HepG2 (cell line): Measurements from ENCODE around the gene NAV3.

Experiments used
- CTCF ChIP-seq: sonication (generic); formaldehyde crosslinking; IDR thresholded peaks from 2 replicates; pipeline ENCODE4 v1.5.0; 2020; ENCODE audit warnings: mild to moderate bottlenecking, missing genetic modification reagents, moderate library complexity
- DBP ChIP-seq: sonication (generic); formaldehyde crosslinking; IDR thresholded peaks from 2 replicates; pipeline ENCODE4 v1.4.0; 2020; ENCODE audit warnings: missing genetic modification reagents; ENCODE audit errors: not compliant biosample characterization
- EZH2 ChIP-seq: conservative IDR thresholded peaks from 2 replicates; pipeline ENCODE4 v1.6.1; 2012; ENCODE audit warnings: mild to moderate bottlenecking, low read depth, low read length, moderate library complexity
- KDM6A ChIP-seq: IDR thresholded peaks from 2 replicates; pipeline ENCODE4 v1.6.1; 2016; ENCODE audit warnings: low read depth
- STAT5B ChIP-seq: sonication (generic); formaldehyde crosslinking; IDR thresholded peaks from 2 replicates; pipeline ENCODE4 v1.4.0; 2020; ENCODE audit warnings: missing genetic modification reagents
- ZNF18 ChIP-seq: sonication (generic); formaldehyde crosslinking; IDR thresholded peaks from 2 replicates; pipeline ENCODE4 v1.8.0; 2022; ENCODE audit warnings: mild to moderate bottlenecking, missing genetic modification reagents; ENCODE audit not compliant: insufficient replicate concordance
- ZNF780A ChIP-seq: sonication (generic); formaldehyde crosslinking; IDR thresholded peaks from 2 replicates; pipeline ENCODE4 v1.8.0; 2022; ENCODE audit warnings: mild to moderate bottlenecking, missing genetic modification reagents, moderate library complexity
- TF ChIP-seq, protein P1 (sequence below): sonication (generic); formaldehyde crosslinking; IDR thresholded peaks from 2 replicates; pipeline ENCODE4 v1.4.0; 2020; ENCODE audit warnings: missing genetic modification reagents, borderline replicate concordance

GRCh38 chr12:78194448-78194847, 363.8 kb downstream of the NAV3 start:
- TF ChIP-seq ZNF18 (CRISPR knock-in tag) (no peak), DBP (CRISPR knock-in tag) (no peak), STAT5B (CRISPR knock-in tag) (no peak), ZNF780A (no peak), KDM6A (CRISPR knock-in tag) (no peak), CTCF (CRISPR knock-in tag) (no peak), EZH2 (no peak)
- TF ChIP-seq, protein P1, sequence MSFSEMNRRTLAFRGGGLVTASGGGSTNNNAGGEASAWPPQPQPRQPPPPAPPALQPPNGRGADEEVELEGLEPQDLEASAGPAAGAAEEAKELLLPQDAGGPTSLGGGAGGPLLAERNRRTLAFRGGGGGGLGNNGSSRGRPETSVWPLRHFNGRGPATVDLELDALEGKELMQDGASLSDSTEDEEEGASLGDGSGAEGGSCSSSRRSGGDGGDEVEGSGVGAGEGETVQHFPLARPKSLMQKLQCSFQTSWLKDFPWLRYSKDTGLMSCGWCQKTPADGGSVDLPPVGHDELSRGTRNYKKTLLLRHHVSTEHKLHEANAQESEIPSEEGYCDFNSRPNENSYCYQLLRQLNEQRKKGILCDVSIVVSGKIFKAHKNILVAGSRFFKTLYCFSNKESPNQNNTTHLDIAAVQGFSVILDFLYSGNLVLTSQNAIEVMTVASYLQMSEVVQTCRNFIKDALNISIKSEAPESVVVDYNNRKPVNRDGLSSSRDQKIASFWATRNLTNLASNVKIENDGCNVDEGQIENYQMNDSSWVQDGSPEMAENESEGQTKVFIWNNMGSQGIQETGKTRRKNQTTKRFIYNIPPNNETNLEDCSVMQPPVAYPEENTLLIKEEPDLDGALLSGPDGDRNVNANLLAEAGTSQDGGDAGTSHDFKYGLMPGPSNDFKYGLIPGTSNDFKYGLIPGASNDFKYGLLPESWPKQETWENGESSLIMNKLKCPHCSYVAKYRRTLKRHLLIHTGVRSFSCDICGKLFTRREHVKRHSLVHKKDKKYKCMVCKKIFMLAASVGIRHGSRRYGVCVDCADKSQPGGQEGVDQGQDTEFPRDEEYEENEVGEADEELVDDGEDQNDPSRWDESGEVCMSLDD (CRISPR knock-in tag) = no peak
